HepG2 (cell line): ENCODE data around the gene ACOT13. TPM values are rescaled to one million over a fixed set of nuclear protein-coding genes. Genes with fewer than 3 reads are reported as not detected.

Experiments used
- CSRNP2 ChIP-seq: sonication (generic); formaldehyde crosslinking; conservative IDR thresholded peaks from 2 replicates; pipeline ENCODE4 v1.8.0; 2022; ENCODE audit warnings: low read depth, missing genetic modification reagents
- FOXJ3 ChIP-seq: sonication (generic); formaldehyde crosslinking; IDR thresholded peaks from 2 replicates; pipeline ENCODE4 v1.4.0; 2020; ENCODE audit warnings: missing genetic modification reagents, mild to moderate bottlenecking, borderline replicate concordance
- ISL2 ChIP-seq: sonication (generic); formaldehyde crosslinking; IDR thresholded peaks from 2 replicates; pipeline ENCODE4 v1.5.0; 2020; ENCODE audit warnings: missing genetic modification reagents
- KDM1A ChIP-seq: IDR thresholded peaks from 2 replicates; pipeline ENCODE4 v1.6.1; 2016; ENCODE audit warnings: missing compliant biosample characterization
- MIER3 ChIP-seq: IDR thresholded peaks from 2 replicates; pipeline ENCODE4 v1.6.1; 2016; ENCODE audit warnings: missing compliant biosample characterization, borderline replicate concordance
- PREB ChIP-seq: sonication (generic); formaldehyde crosslinking; IDR thresholded peaks from 2 replicates; pipeline ENCODE4 v1.4.0; 2020; ENCODE audit warnings: missing genetic modification reagents
- SAFB2 ChIP-seq: sonication (generic); formaldehyde crosslinking; IDR thresholded peaks from 2 replicates; pipeline ENCODE4 v1.5.1; 2020; ENCODE audit warnings: missing genetic modification reagents, low read depth, mild to moderate bottlenecking, borderline replicate concordance
- TP53 ChIP-seq: sonication (generic); formaldehyde crosslinking; conservative IDR thresholded peaks from 2 replicates; pipeline ENCODE4 v1.4.0; 2020; ENCODE audit warnings: missing genetic modification reagents
- ZNF263 ChIP-seq: sonication (generic); formaldehyde crosslinking; IDR thresholded peaks from 2 replicates; pipeline ENCODE4 v1.4.0; 2020; ENCODE audit warnings: missing genetic modification reagents
- ZNF264 ChIP-seq: sonication (generic); formaldehyde crosslinking; IDR thresholded peaks from 2 replicates; pipeline ENCODE4 v1.4.0; 2020; ENCODE audit warnings: missing genetic modification reagents
- ZNF451 ChIP-seq: sonication (generic); formaldehyde crosslinking; IDR thresholded peaks from 2 replicates; pipeline ENCODE4 v1.5.0; 2020; ENCODE audit warnings: mild to moderate bottlenecking, missing genetic modification reagents
- ZNF674 ChIP-seq: sonication (generic); formaldehyde crosslinking; IDR thresholded peaks from 2 replicates; pipeline ENCODE4 v1.5.0; 2020; ENCODE audit warnings: low read depth, mild to moderate bottlenecking, missing genetic modification reagents
- ZNF75D ChIP-seq: sonication (generic); formaldehyde crosslinking; IDR thresholded peaks from 2 replicates; pipeline ENCODE4 v1.8.1; 2023; ENCODE audit warnings: missing genetic modification reagents, mild to moderate bottlenecking, borderline replicate concordance
- ZNF777 ChIP-seq: sonication (generic); formaldehyde crosslinking; IDR thresholded peaks from 2 replicates; pipeline ENCODE4 v1.4.0; 2020; ENCODE audit warnings: missing genetic modification reagents
- ZSCAN25 ChIP-seq: sonication (generic); formaldehyde crosslinking; IDR thresholded peaks from 2 replicates; pipeline ENCODE4 v1.8.0; 2022; ENCODE audit warnings: mild to moderate bottlenecking, missing genetic modification reagents
- polyA plus RNA-seq, 8 experiments: library from polyadenylated mRNA; depleted of rRNA in 3 of 8; stranded (reverse) in 7 of 8; unstranded in 1 of 8; fragments of >200 nt; fragmentation: Illumina TruSeq in 4 of 8; extraction: Trizol in 4 of 8; gene quantifications; 2 replicates each; pipeline versions ENCODE4 v1.2.1 to v1.2.3, GENCODE V29; 2011 to 2016; ENCODE audit warnings: low read depth in 4 of 8, missing spikeins in 1 of 8, mixed read lengths in 1 of 8; ENCODE audit not compliant: insufficient read depth in 1 of 8
- total RNA-seq, 5 experiments: library from RNA; depleted of rRNA; stranded (reverse); fragments of >200 nt; fragmentation: Illumina TruSeq; extraction: Trizol; gene quantifications; 2 replicates each; pipeline ENCODE4 v1.2.3, GENCODE V29; 2016; ENCODE audit warnings: low read depth in 1 of 5
- TF ChIP-seq, protein P1 (sequence below): IDR thresholded peaks from 2 replicates; pipeline ENCODE4 v1.4.0; 2020; ENCODE audit warnings: mild to moderate bottlenecking, missing genetic modification reagents
- TF ChIP-seq, protein P2 (sequence below): sonication (generic); formaldehyde crosslinking; IDR thresholded peaks from 2 replicates; pipeline ENCODE4 v1.8.1; 2023; ENCODE audit warnings: mild to moderate bottlenecking, missing genetic modification reagents, borderline replicate concordance
- TF ChIP-seq, protein P3 (sequence below): sonication (generic); formaldehyde crosslinking; IDR thresholded peaks from 2 replicates; pipeline ENCODE4 v1.4.0; 2020; ENCODE audit warnings: mild to moderate bottlenecking, missing genetic modification reagents
- TF ChIP-seq, protein P4 (sequence below): sonication (generic); formaldehyde crosslinking; IDR thresholded peaks from 2 replicates; pipeline ENCODE4 v1.5.1; 2020; ENCODE audit warnings: missing genetic modification reagents, mild to moderate bottlenecking, borderline replicate concordance
- TF ChIP-seq, protein P5 (sequence below): sonication (generic); formaldehyde crosslinking; IDR thresholded peaks from 2 replicates; pipeline ENCODE4 v1.4.0; 2020; ENCODE audit warnings: missing genetic modification reagents

ACOT13 gene
- total and polyA plus RNA-seq, 2 of the 13 experiments (the other 11 are each of a cell fraction or from before 2014, with no cell fraction given): 31.5 to 45.1 TPM

DNA sequence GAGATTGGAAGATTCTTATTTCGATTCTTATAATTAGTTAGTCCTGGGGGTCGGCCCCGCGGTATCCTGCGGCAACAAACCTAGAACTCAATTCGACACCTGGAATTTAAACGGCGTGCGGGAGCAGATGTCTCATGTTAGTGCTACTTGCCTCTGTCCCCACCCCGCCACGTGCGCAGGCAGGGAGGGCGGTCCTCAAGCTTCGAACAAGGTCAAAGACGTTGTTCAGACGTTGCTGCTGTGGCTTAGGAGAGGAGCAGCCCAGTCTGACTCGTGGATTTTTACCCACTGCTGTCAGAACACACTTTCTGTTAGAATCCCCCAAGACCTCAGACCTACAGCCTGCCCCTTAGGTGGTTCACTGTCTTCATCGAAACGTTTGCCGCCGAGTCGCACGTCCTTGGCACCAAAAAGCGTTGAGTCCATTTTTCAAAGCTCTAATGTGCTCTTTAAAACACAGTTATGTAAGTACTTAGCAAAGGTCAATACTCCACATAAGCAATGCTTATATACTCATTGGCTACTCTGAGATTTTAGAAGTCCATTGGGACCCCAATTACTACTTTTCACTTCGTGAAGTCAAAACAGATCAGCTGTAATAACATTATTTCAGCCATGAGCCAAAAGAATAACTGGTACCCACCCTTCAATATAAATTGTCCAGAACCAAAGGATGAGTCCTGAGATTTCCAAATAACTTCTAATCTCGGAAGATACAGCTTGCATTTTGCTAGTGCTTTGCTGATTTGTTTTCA is 54.8 kb downstream of the ACOT13 start (continued):
- TF ChIP-seq, protein P1, sequence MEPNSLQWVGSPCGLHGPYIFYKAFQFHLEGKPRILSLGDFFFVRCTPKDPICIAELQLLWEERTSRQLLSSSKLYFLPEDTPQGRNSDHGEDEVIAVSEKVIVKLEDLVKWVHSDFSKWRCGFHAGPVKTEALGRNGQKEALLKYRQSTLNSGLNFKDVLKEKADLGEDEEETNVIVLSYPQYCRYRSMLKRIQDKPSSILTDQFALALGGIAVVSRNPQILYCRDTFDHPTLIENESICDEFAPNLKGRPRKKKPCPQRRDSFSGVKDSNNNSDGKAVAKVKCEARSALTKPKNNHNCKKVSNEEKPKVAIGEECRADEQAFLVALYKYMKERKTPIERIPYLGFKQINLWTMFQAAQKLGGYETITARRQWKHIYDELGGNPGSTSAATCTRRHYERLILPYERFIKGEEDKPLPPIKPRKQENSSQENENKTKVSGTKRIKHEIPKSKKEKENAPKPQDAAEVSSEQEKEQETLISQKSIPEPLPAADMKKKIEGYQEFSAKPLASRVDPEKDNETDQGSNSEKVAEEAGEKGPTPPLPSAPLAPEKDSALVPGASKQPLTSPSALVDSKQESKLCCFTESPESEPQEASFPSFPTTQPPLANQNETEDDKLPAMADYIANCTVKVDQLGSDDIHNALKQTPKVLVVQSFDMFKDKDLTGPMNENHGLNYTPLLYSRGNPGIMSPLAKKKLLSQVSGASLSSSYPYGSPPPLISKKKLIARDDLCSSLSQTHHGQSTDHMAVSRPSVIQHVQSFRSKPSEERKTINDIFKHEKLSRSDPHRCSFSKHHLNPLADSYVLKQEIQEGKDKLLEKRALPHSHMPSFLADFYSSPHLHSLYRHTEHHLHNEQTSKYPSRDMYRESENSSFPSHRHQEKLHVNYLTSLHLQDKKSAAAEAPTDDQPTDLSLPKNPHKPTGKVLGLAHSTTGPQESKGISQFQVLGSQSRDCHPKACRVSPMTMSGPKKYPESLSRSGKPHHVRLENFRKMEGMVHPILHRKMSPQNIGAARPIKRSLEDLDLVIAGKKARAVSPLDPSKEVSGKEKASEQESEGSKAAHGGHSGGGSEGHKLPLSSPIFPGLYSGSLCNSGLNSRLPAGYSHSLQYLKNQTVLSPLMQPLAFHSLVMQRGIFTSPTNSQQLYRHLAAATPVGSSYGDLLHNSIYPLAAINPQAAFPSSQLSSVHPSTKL (CRISPR knock-in tag): peak; percentile 72; the same call in 1 of the 2 replicates
- TF ChIP-seq FOXJ3 (CRISPR knock-in tag) (no peak; the same call in 1 of the 2 replicates), CSRNP2 (CRISPR knock-in tag) (no peak), KDM1A (CRISPR knock-in tag) (peak; percentile 52; the same call in 1 of the 2 replicates), PREB (CRISPR knock-in tag) (no peak), ZSCAN25 (peak; percentile 79), ZNF674 (no peak), ZNF263 (CRISPR knock-in tag) (peak; percentile 67; the same call in 1 of the 2 replicates), ISL2 (CRISPR knock-in tag) (peak; percentile 59; the same call in 1 of the 2 replicates), SAFB2 (CRISPR knock-in tag) (no peak), ZNF451 (CRISPR knock-in tag) (peak; percentile 92), MIER3 (peak; percentile 52; the same call in 1 of the 2 replicates), TP53 (CRISPR knock-in tag) (no peak), ZNF264 (CRISPR knock-in tag) (peak; percentile 81), ZNF75D (CRISPR knock-in tag) (no peak), ZNF777 (CRISPR knock-in tag) (0 out of 2 replicates have a peak, but pooled peaks have one; percentile 55)
- TF ChIP-seq, protein P2, sequence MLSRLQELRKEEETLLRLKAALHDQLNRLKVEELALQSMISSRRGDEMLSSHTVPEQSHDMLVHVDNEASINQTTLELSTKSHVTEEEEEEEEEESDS: peak; percentile 80
- TF ChIP-seq, protein P3, sequence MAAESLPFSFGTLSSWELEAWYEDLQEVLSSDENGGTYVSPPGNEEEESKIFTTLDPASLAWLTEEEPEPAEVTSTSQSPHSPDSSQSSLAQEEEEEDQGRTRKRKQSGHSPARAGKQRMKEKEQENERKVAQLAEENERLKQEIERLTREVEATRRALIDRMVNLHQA (CRISPR knock-in tag): no peak
- TF ChIP-seq, protein P4, sequence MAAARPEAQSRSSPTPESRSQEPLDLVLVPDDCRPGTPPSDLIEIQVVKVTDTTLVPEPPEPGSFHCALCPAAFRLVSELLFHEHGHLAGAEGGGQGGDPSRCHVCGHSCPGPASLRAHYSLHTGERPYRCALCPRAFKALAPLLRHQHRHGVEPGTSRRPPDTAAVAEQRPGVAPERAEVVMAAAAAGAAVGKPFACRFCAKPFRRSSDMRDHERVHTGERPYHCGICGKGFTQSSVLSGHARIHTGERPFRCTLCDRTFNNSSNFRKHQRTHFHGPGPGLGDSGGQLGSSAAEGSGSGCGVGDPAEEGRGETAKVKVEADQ: no peak; the same call in 1 of the 2 replicates
- TF ChIP-seq, protein P5, sequence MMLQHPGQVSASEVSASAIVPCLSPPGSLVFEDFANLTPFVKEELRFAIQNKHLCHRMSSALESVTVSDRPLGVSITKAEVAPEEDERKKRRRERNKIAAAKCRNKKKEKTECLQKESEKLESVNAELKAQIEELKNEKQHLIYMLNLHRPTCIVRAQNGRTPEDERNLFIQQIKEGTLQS (CRISPR knock-in tag): no peak; the same call in 1 of the 2 replicates
